ENCODE measurements around the gene LGALS9C.
"Not testable (repeated sequence)": the region's sequence is repeated elsewhere in the genome, so short reads cannot be mapped to it uniquely, and the experiment has no call there.

LGALS9C gene

DNA sequence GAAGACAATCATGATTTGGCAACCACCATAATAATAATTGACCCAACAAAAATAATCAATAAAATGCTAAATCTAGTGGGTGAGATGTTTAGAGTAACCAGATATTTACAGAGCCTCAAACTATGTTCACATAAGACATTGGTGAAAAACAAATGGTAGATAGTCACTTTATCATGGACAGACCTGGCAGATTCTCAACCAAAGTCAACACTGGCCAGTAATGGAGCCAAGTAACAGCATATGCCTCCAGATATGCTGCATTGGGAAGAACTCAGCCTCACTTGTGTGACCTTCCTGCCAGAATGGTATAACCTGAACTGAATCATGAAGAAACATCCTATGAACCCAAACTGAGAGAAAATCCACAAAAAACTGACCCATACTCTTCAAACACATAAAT lies 53.8 kb downstream of the LGALS9C start:
- DNase-seq (ENCODE audit: low read depth) = not testable (repeated sequence)

DNA sequence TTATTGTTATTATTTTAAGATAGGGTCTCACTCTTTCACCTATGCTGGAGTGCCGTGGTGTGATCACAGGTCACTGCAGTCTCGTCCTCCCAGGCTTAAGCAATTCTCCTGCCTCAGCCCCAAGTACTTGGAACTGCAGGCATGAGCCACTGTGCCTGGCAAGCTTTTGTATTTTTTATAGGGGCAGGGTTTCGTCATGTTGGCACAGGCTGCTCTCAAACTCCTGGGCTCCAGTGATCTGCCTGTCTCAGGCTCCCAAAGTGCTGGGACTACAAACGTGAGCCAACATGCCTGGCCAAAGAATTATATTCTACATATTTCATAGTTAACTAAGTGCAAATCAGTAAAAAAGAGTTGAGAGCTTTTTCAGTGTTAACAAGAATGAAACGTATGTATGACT lies 65.6 kb downstream of the LGALS9C start:
- DNase-seq (ENCODE audit: low read depth) = not testable (repeated sequence)

GRCh38 chr17:18542907-18543306 lies 66.3 kb downstream of the LGALS9C start:
- not testable (repeated sequence) for DNase-seq (ENCODE audit: low read depth)
